Esophagus squamous epithelium (tissue), 4 donors: Measurements from ENCODE around the gene KCNMA1.

ENCODE experiments used
- CTCF ChIP-seq, 6 experiments: fragments of 450-650 bp in 4 of 6; fragments of 200-600 bp in 2 of 6; sonication (generic) in 2 of 6; IDR thresholded peaks; one replicate each; pipeline ENCODE4 v1.5.1; 2016 to 2019; ENCODE audit warnings: antibody characterized with exemption in 6 of 6, mild to moderate bottlenecking in 4 of 6, moderate library complexity in 4 of 6
- POLR2A ChIP-seq, 4 donors: fragments of 450-650 bp; IDR thresholded peaks; one replicate each; pipeline ENCODE4 v1.6.1; 2017; ENCODE audit warnings: antibody characterized with exemption in 4 of 4, mild to moderate bottlenecking in 4 of 4, moderate library complexity in 3 of 4

- TF ChIP-seq CTCF (IDR thresholded peaks at IDR 0.05) (no peak), POLR2A (IDR thresholded peaks at IDR 0.05) (no peak)
These were observed 400.9 kb downstream of the KCNMA1 start for GRCh38 chr10:77236700-77237099.
